Stimulated activated CD8-positive, alpha-beta memory T cell treated with anti-CD3 and anti-CD28 coated beads, Interleukin-15, amount 100 ng/mL, for 4 hours (primary cell): ENCODE measurements around the gene SORCS2.

Experiments used
- DNase-seq, 2 donors: peaks; one replicate each; pipeline ENCODE4 v3.0.0-alpha.2; 2020; ENCODE audit warnings: low read depth in 2 of 2

The SORCS2 gene

DNA sequence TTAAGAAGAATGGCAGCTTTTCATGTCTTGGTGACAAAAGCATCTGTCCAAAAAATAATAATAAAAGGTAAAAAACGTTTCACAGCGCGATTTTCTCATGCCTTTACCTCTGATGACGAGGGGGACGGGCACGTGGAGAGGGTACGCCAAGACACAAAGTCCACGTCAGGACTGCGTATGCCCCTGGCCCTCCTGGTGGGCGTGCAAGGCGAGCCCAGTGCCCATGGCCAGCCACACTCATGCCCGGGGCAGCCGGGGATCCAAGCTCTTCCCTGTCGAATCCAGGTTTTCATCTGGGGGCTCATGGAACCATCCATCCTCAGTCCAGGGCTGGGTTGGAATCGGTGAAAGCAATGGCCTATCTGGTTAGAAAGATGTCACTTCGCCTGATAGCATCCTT, 570.8 kb downstream of the SORCS2 start:
- DNase-seq, result no peak

DNA sequence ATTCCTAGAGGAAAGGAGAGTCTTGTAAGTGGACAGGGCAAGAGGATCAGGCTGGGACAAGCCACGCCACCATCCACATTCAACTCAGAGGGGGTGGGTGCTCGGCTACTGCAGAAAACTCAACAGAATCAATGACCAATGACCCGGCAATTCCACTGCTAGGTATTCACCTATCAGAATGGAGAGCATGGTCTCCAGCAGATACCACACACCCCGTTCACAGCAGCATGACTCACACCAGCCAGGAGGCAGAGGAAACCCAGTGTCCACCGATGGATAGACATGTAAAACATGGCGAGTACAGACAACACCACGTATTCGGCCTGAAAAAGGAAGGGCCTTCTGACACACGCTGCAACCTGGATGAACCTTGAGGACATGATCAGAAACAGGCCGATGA, 571.5 kb downstream of the SORCS2 start:
- DNase-seq, result no peak

- DNase-seq, result no peak
Measured at GRCh38 chr4:7764466-7764865, 572.1 kb downstream of the SORCS2 start.

DNA sequence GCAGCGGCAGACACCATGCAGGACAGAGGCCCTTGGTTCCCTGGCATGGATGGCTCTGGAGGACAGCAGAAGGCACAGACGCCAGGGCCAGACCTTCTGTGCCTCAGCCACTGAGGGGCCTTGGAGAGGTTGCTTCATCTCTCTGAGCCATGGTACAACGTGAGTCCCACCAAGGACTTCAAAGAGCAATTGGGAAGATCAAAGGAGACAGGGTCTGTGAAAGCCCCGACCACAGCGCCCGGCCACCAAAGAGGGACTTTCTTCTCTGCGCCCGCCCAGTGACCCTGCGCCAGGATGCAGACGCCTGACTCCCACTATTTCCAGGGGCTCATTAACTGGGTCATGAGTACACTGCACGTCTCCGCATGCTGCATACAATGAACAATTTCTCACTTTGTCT, 573.3 kb downstream of the SORCS2 start:
- no peak for DNase-seq

DNA sequence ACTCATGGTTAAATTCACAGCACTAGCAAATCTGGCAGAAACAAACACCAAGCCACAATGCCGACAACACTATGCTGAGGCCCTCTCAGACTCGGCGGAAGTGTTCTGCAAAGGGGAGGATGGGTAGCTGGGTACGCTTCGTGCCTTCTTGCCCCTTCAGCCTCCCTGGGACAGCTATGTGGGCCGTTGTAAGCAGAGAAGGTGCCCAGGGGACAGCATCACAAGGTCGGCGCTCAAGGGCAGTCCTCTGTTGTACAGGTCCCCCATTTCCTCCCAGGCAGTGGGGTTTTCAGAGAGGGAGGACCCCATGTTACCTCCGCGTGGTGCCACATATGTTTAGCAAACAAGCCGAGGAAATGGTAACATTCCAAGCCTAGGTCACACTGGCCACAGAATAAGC, 573.7 kb downstream of the SORCS2 start:
- DNase-seq, result no peak

DNA sequence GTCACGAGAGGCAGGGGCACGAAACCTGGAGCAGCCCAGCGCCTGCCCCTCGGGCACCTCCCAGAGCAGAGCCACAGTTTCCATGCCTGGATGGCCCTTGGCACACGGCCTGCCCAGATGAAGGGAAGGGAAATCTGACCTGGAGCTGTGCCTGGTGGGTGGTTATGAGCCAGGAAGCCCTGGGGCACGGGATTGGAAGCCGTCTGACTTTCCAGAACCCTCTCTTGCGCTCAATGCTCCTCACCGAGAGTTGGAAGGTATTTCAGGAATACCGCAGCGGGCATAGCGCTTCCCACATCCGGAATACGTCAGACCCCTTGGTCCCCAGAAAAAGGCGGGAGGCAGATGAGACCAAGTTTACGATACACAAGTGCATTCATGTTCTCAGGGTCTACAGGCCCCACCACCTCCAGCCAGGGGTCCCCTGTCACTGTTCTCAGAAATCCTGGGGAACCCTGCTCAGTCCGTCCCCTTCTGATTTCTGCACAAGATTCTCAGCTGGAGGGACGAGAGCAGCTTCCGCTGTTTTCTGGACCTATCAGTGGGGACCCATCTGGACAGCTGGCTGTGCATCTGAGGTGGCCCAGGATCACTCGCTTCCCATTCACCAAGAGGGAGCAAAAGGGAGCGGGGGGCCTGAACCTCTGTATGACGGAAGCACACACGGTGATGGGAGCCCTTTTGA, 574.5 kb downstream of the SORCS2 start:
- DNase-seq, result no peak

- DNase-seq, result no peak
Measured at GRCh38 chr4:7767526-7767925, 575.2 kb downstream of the SORCS2 start.

DNA sequence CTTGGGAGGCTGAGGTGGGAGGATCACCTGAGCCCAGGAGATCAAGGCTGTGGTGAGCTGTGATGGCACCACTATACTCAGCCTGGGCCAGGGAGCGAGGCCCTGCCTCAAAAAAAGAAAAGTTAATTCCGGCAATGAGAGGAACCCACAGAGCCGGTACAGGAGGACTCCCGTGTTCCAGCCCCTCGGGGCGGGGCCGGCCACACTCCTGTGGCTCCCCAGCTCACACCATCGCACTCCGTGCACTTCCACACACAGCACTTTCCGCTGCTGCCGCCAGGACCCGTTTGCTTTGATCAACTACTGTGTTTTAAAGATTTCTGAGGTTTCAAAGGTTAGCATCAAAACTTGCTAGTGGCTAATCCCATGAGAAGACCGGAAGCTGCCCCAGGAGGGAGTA, 575.6 kb downstream of the SORCS2 start:
- DNase-seq, result no peak

- no peak for DNase-seq
Measured at GRCh38 chr4:7768736-7769135, 576.4 kb downstream of the SORCS2 start.

- DNase-seq, result no peak
Measured at GRCh38 chr4:7769396-7770223, 577.3 kb downstream of the SORCS2 start.

GRCh38 chr4:7770224-7771050, 578.1 kb downstream of the SORCS2 start:
- DNase-seq, result no peak

DNA sequence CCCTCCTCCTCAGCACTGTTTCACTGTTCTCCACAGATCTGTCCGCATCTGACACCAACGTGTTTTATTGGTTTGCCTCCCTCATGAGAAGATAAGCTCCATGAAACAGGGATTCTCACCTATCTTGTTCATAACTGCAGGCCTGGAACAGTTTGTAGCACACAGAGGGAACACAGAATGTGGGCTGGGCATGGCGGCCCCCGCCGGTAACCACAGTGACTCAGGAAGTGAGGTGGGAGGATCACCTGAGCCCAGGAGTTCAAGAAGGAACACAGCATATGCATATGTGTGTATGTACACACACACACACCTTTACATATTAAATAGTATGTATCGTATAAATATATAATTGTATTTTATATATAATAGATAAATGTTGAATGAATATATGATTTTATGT, 578.7 kb downstream of the SORCS2 start:
- peak in 1 of 2 donors; percentile 37 for DNase-seq

DNA sequence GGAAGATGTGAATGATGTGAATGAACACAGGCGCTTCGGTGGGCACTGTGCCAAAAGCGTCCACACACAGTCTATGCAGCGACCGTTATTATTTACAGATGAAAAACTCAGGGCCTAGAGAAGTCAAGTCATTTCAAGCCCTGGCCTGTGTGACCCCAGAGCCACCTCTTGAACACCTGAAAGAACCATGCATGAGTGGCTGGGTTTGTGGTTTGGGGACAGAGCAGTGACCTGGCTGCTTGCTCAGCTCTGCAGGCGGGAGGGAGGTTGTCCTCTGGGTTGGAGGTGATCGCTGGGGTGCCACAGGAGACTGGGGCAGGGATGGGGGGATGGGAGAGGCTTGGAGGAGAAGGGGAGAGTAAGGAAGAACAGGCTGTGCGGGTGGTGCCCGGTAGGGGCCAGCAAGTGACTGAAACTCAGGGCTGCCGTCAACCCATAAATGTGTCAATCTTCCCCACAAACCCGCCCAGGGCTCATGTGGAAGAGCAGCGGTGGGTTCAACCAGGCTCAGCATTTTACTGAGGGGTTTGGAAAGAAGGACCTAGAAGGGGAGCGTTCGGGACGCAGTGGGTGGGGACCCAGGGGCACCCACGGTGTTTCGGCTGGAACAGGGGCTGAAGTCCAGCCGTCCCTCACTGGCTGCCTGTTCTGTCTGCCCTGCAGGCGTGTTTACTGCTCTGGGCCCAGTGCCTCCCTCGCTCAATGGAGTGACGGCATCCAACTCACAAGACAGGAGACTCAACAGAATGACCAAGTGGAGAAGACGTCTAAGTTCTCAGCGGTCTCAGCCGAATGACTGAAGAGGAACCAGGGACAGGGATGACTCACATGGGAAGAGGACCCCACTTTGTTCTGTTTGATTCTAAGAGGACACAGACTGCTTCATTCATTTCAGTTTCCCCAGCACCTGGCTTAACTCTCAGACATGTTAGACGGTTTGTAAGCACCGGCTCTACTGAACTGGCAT, 579.5 kb downstream of the SORCS2 start:
- no peak for DNase-seq

DNA sequence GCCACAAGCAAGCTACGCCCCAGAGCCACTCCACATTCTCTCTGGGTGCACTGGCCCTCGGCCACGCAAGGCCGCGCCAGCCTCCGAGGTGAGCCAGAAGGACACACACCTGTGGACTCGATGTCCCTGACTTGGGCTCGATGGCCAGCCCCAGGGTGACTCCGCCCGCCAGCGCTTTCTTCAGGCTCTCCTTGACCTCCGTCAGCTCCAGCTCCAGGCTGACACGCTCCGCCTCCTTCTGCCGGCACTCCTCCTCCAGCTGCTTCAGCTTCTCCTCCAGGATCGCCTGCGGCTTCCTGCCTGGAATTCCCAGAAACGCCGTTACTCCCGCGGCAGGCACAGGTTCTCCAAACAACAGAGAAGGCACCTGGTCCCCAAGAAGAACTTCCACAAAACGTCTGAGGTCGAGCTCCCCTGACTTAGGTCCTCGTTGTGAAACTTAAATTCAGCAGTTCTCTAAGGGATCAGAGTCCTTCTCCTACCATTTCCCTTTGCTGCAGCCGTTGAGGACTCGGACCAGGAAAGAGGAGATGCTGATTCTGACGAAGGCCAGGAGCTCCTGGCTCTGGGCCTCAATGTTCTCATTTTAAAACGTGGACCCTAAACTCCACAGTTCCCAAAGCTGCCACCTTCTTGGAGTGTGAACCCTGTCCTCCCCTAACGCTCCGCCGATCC, 580.5 kb downstream of the SORCS2 start:
- no peak for DNase-seq

DNA sequence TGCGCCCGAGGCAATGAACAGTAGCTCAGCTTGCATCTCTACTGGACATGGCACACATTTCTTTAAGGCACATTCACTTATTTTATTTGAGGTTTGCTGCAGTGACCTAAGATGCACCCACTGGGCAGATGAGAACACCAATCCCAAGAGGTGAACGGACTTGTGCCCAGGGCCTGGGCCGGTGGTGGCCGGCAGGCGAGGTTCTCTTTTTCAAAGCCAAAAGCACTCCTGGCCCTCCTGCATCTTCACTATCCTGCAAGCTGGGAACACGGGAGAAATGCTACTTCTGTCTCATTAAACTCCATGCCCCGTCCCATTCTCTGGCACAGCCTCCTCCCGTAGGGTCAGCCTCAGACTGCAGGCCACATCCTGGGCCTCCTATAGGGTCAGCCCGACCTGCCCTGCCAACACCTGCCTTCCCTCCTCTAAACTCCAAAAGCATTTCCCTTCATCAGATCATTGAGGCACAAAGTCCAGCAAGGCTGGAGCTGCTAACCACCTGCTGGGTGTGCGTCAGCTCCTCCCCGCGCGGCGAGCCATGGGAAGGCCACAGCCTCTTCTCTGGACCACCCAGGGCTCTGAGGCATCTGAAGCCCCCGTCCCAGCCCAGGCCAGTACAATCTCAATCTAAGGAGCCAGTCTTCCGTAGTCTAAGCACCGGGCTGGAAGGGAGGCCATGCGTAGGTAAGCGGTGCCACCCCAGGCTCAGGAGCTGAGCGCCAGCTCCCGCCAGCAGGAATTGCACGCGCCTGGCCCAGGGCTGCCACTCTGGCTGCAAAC, 581.3 kb downstream of the SORCS2 start:
- DNase-seq, result no peak

GRCh38 chr4:7774301-7775294, 582.3 kb downstream of the SORCS2 start:
- no peak for DNase-seq

DNA sequence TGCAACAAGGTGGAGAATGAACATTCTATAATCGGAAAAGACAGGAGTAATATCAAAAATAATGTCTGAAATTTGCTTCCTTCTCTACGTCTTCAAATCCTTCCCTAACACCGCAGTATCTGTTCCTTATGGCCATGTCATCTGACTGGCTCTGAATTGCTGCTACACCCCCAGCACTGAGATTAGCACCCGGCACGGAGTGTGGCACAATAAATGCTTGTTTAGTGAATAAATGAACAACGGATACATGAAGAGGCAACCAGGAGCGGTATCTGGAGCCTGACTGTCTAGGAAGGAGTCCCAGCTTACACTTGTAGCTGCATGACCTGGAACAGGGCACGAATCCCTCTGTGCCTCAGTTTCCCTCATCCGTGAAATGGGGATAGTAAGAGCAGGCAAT, 583.1 kb downstream of the SORCS2 start:
- DNase-seq, result no peak

- DNase-seq, result no peak
Measured at GRCh38 chr4:7777017-7777710, 584.8 kb downstream of the SORCS2 start.
